MCF 10A (cell line): ENCODE data around the gene IGBP1. TPM values are rescaled to one million over a fixed set of nuclear protein-coding genes. Genes with fewer than 3 reads are reported as not detected.
A peak's percentile ranks its signal among the peaks of the same experiment; 100 is the strongest.

Experiments used
- BruUV-seq: library from RNA; stranded (reverse); fragments of 400-500 nt; replicated peaks from 2 replicates; lab custom pipeline; 2021; lab: Mats Ljungman, UMichigan
- CTCF ChIA-PET: fragments of 300-600 bp; sonication (Branson Sonifier 250); formaldehyde crosslinking; extraction: SDS; loops from one replicate; lab custom pipeline; 2021; ENCODE audit warnings: antibody characterized with exemption, inconsistent platforms; lab: Yijun Ruan, JAX
- POLR2A ChIA-PET: fragments of 300-600, 350-650 bp; sonication (Branson Sonifier 250); formaldehyde crosslinking; extraction: SDS; loops from one replicate; lab custom pipeline; 2020; ENCODE audit warnings: antibody characterized with exemption, inconsistent platforms; lab: Yijun Ruan, JAX
- DNase-seq: peaks from one replicate; pipeline ENCODE4 v3.0.0-alpha.2; 2018; ENCODE audit not compliant: unreplicated experiment
- H3K27ac Mint-ChIP-seq: one replicate; pipeline ENCODE4 v1.8.0; 2022; ENCODE audit warnings: mild to moderate bottlenecking, low read depth, mixed read lengths; ENCODE audit not compliant: unreplicated experiment
- H3K27me3 Mint-ChIP-seq: one replicate; pipeline ENCODE4 v1.8.0; 2022; ENCODE audit warnings: mixed read lengths; ENCODE audit not compliant: insufficient read depth, unreplicated experiment
- H3K36me3 Mint-ChIP-seq: one replicate; pipeline ENCODE4 v1.8.0; 2022; ENCODE audit warnings: mild to moderate bottlenecking, moderate library complexity, mixed read lengths; ENCODE audit not compliant: insufficient read depth, unreplicated experiment
- H3K4me1 Mint-ChIP-seq: one replicate; pipeline ENCODE4 v1.8.0; 2022; ENCODE audit warnings: mixed read lengths; ENCODE audit not compliant: insufficient read depth, unreplicated experiment
- H3K4me3 Mint-ChIP-seq: one replicate; pipeline ENCODE4 v1.8.0; 2022; ENCODE audit warnings: mild to moderate bottlenecking, moderate library complexity, mixed read lengths; ENCODE audit not compliant: unreplicated experiment
- H3K9me3 Mint-ChIP-seq: one replicate; pipeline ENCODE4 v1.8.0; 2022; ENCODE audit warnings: mixed read lengths; ENCODE audit not compliant: unreplicated experiment
- CTCF ChIP-seq: fragments of 200-600 bp; IDR thresholded peaks from one replicate; pipeline ENCODE4 v1.8.0; 2022; ENCODE audit warnings: antibody characterized with exemption, mild to moderate bottlenecking; ENCODE audit not compliant: unreplicated experiment
- intact Hi-C: fragments of 100-400 bp; cut with micrococcal nuclease; formaldehyde crosslinking; loops from 2 replicates; pipeline ENCODE4 v1.14.1; 2022
- total RNA-seq: library from RNA; stranded (reverse); gene quantifications from 2 replicates; pipeline ENCODE4 v1.2.3, GENCODE V29; 2022

IGBP1 gene
- total RNA-seq, 1 experiment from 2014 or later = 36.3 TPM

DNA sequence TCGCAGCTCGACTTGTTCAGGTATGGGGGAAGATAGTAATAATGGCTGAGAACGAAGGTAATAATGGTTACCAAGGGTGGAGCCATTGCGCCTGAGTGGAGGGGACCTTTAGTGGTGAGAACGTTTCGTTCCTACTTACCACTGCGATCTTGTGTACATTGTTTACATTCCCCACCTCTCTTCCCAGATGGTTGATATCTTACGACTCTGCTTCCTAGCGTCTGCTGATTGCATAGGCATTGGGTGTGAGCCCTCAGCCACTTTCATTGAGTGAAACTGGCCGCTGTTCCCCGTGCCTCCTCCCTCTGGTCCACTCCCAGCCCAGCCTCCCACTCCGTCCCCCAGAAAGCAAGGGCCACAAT lies 850 bp downstream of the IGBP1 start:
- Mint-ChIP-seq H3K36me3 (peaks cover 19% of the 10 kb centered on the region), H3K27me3 (peaks cover 25% of the 10 kb centered on the region), H3K9me3 (no peaks in the 10 kb centered on the region), H3K4me3 (peak overlapping the region; percentile 96), H3K27ac (peak overlapping the region; percentile 96), H3K4me1 (peaks cover 7% of the 10 kb centered on the region)
- intact Hi-C loops = loop anchor here (10.0 kb wide), 1 partner anchor 301 kb away; no protein-coding TSS in a partner anchor
- POLR2A ChIA-PET = interaction anchor here (1.3 to 2.9 kb wide), 3 partner anchors 8 to 157 kb away, joined by 4 to 14 read pairs (median 6); partner anchors contain the start of genes KIF4A and PDZD11
- TSS peak; percentile 68 for BruUV-seq
- CTCF ChIA-PET = interaction anchor here (0.5 to 2.3 kb wide), 10 partner anchors 8 to 1745 kb away, joined by 3 to 10 read pairs (median 4); no protein-coding TSS in a partner anchor
- no peak for TF ChIP-seq CTCF
- DNase-seq = no peak

DNA sequence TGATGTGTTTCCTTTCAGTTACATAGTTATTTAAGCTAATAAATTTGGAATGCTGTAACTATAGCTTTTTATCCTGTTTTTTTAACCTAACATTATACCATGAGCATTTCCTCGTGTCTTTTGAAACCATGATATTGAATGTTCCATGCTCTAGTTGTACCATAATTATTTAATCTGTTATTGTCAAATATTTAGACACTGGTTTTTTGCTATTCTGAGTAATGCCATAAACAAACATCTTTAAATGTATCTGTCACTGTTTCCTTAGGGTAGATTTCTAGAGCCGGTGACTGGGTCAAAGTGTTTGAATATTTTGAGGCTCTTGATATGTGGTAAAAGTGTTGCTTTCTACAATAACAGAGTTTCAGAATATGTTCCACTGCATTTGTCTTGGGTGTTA lies 5.4 kb downstream of the IGBP1 start:
- BruUV-seq = no TSS peak
- H3K4me1 Mint-ChIP-seq = peaks cover 7% of the 10 kb centered on the region
- CTCF ChIA-PET = interaction anchor here (0.9 kb wide), 1 partner anchor 8 kb away, joined by 3 read pairs; no protein-coding TSS in a partner anchor
- no peaks in the 10 kb centered on the region for H3K9me3 Mint-ChIP-seq
- no peak for DNase-seq
- H3K4me3 Mint-ChIP-seq = no peak overlapping the region
- intact Hi-C loops = loop anchor here (10.0 kb wide), 1 partner anchor 296 kb away; no protein-coding TSS in a partner anchor
- H3K36me3 Mint-ChIP-seq = peaks cover 24% of the 10 kb centered on the region
- H3K27ac Mint-ChIP-seq = no peak overlapping the region
- TF ChIP-seq CTCF = no peak
- POLR2A ChIA-PET = interaction anchor here (0.5 kb wide), 1 partner anchor 1394 kb away, joined by 3 read pairs; the partner anchor contains the start of gene OGT
- peaks cover 59% of the 10 kb centered on the region for H3K27me3 Mint-ChIP-seq

DNA sequence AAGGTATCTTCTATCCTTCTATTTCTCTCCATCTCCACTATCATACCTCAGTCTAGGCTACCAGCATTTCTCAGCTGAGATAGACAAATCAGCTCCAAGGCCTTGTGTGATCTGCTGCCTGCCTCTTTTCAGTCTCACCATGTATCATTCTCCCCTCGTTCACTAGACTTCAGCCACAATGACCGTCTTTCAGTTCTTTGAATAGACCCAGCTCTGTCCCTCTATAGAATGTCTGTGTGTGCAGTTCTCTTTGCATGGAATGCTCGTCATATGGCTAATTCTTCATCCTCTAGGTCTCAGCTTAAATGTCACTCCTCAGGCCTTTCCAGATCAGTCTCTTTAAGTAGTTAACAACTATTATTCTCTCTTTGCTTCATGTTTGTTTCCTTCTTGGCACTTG lies 6.5 kb downstream of the IGBP1 start:
- H3K4me3 Mint-ChIP-seq = no peak overlapping the region
- intact Hi-C loops = loop anchor here (10.0 kb wide), 1 partner anchor 295 kb away; no protein-coding TSS in a partner anchor
- BruUV-seq = no TSS peak
- no peak overlapping the region for H3K27ac Mint-ChIP-seq
- ChIA-PET POLR2A (interaction anchor here (0.7 kb wide), 1 partner anchor 9 kb away, joined by 3 read pairs; no protein-coding TSS in a partner anchor), CTCF (interaction anchor here (0.6 to 0.7 kb wide), 2 partner anchors 107 to 830 kb away, joined by 3 read pairs; no protein-coding TSS in a partner anchor)
- H3K36me3 Mint-ChIP-seq = peaks cover 19% of the 10 kb centered on the region
- TF ChIP-seq CTCF = no peak
- peaks cover 7% of the 10 kb centered on the region for H3K4me1 Mint-ChIP-seq
- DNase-seq = no peak
- H3K9me3 Mint-ChIP-seq = no peaks in the 10 kb centered on the region
- peaks cover 58% of the 10 kb centered on the region for H3K27me3 Mint-ChIP-seq

GRCh38 chrX:70141373-70141772 lies 8.1 kb downstream of the IGBP1 start:
- no peaks in the 10 kb centered on the region for H3K4me1 Mint-ChIP-seq
- ChIA-PET POLR2A (interaction anchor here (1.7 kb wide), 1 partner anchor 7 kb away, joined by 6 read pairs; no protein-coding TSS in a partner anchor), CTCF (interaction anchor here (0.7 to 0.9 kb wide), 2 partner anchors 44 to 979 kb away, joined by 3 read pairs; no protein-coding TSS in a partner anchor)
- DNase-seq = no peak
- no peak overlapping the region for H3K27ac Mint-ChIP-seq
- no peak for TF ChIP-seq CTCF
- H3K27me3 Mint-ChIP-seq = peaks cover 59% of the 10 kb centered on the region
- H3K36me3 Mint-ChIP-seq = peaks cover 13% of the 10 kb centered on the region
- intact Hi-C loops = no loop called here
- no peak overlapping the region for H3K4me3 Mint-ChIP-seq
- H3K9me3 Mint-ChIP-seq = no peaks in the 10 kb centered on the region
- BruUV-seq = no TSS peak
